ENCODE results near the gene SPRTN. TPM values are rescaled to one million over a fixed set of nuclear protein-coding genes. Genes with fewer than 3 reads are reported as not detected.

The SPRTN gene
- total and polyA plus RNA-seq, 3 donors from 2014 or later, result 26.4 to 34.9 (median 30.2) TPM

DNA sequence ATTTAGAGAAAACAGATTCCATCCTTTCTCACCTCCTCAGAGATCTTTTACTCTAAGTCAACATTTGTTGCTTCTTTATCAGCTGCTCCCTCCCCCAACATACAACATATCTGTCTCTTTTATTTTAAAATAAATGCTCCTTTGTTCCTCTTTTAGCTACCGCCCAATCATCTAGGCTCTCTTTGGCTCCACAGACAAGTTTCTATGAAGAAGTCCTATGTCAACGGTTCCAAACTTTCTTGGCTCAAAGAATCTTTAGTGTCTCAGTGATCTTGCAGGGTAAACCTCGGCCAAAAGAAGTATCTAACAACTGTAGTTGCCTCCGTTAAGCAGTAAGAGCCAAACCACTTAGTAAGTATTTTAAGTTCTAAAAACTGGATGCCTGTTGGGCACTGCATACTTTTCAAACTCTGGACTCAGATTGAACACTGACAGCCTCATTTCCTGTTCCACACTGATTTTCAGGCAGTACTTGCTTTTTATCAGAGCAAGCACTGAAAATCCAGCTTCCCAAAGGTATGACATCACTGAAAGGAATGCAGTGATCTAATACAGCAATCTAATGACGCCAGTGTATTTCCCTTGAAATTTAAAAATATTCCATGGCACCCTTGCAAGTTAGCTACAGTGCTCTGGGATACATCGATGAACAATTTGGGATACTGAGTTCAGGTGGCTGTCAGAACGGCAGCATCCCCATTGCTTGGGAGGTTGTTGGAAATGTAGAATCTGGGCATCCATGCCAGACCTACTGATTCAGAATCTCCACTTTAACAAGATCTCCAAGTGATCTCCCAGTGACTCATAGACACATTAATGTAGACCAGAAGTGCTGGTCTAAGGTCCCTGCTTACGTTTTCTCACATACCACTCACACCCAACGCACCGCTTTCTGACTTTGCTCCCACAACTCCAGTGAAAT lies 57.2 kb downstream of the SPRTN start:
- peak; percentile 53 for DNase-seq
- no peaks in the 10 kb centered on the region for H3K27me3 ChIP-seq
- no peaks in the 10 kb centered on the region for H3K36me3 ChIP-seq (ENCODE audit: low read depth, missing control alignments)
- peak overlapping the region; percentile 9 to 50 for H3K27ac ChIP-seq
- intact Hi-C loops (cut with DNase I; ENCODE audit: low total_unique reads), result no loop called here
- no peaks in the 10 kb centered on the region for H3K9me3 ChIP-seq
- TF ChIP-seq POLR2A (IDR thresholded peaks at IDR 0.05), result no peak
- TF ChIP-seq, protein P1, sequence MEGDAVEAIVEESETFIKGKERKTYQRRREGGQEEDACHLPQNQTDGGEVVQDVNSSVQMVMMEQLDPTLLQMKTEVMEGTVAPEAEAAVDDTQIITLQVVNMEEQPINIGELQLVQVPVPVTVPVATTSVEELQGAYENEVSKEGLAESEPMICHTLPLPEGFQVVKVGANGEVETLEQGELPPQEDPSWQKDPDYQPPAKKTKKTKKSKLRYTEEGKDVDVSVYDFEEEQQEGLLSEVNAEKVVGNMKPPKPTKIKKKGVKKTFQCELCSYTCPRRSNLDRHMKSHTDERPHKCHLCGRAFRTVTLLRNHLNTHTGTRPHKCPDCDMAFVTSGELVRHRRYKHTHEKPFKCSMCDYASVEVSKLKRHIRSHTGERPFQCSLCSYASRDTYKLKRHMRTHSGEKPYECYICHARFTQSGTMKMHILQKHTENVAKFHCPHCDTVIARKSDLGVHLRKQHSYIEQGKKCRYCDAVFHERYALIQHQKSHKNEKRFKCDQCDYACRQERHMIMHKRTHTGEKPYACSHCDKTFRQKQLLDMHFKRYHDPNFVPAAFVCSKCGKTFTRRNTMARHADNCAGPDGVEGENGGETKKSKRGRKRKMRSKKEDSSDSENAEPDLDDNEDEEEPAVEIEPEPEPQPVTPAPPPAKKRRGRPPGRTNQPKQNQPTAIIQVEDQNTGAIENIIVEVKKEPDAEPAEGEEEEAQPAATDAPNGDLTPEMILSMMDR (IDR thresholded peaks at IDR 0.05), result no peak
- no peak overlapping the region for H3K4me3 ChIP-seq
- H3K4me1 ChIP-seq, result peaks cover 23% of the 10 kb centered on the region
- WGBS, 2 donors, result 49 to 57% methylated on average over 10 of the region's 10 CpGs

DNA sequence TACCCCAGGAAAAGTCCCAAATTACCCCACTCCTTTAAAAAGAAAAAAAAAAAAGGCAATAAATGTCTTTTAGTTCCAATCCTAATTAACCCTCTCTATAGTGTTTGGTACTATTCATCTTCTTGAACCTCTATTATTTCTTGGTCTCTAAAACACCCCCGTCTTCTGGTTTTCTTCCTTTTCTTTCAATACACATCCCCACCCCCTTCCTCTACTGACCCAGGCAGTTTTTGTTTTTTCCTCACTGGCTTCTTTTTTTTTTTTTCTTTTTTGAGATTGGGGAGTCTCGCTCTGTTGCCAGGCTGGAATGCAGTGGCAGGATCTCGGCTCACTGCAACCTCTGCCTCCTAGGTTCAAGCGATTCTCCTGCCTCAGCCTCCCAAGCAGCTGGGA lies 57.9 kb downstream of the SPRTN start:
- Histone ChIP-seq H3K4me3 (no peak overlapping the region), H3K36me3 (ENCODE audit: low read depth, missing control alignments) (no peaks in the 10 kb centered on the region), H3K4me1 (peaks cover 23% of the 10 kb centered on the region), H3K27me3 (no peaks in the 10 kb centered on the region), H3K27ac (peak overlapping the region; percentile 9 to 50), H3K9me3 (no peaks in the 10 kb centered on the region)
- DNase-seq, result no peak
- TF ChIP-seq, protein P1 (IDR thresholded peaks at IDR 0.05), result no peak
- no peak for TF ChIP-seq POLR2A (IDR thresholded peaks at IDR 0.05)
- intact Hi-C loops (cut with DNase I; ENCODE audit: low total_unique reads), result no loop called here
- WGBS, 2 donors, result 82 to 95% methylated on average over 4 of the region's 4 CpGs

DNA sequence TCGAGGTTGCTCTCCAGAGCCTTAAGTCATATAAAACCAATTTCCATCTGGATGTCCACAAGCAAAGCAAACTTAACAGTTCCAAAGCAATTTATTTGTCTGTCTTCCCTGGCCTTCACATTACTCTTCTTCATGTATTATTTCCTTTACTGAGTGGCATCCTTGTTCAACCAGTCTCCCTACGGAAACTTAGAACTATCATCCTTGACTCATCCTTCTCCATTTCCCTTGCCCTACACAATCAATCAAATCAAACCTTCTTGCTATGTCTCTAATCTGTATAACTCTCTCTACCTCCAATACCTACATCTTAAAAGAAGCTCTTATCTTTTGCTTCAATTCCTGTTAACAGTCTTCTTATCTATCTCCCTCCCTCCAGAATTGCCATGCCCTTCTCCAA lies 58.5 kb downstream of the SPRTN start:
- no peak overlapping the region for H3K4me3 ChIP-seq
- H3K36me3 ChIP-seq (ENCODE audit: low read depth, missing control alignments), result no peaks in the 10 kb centered on the region
- no peaks in the 10 kb centered on the region for H3K9me3 ChIP-seq
- H3K27me3 ChIP-seq, result no peaks in the 10 kb centered on the region
- WGBS, 2 donors, result 88 to 89% methylated on average over 2 of the region's 2 CpGs
- intact Hi-C loops (cut with DNase I; ENCODE audit: low total_unique reads), result no loop called here
- no peak for DNase-seq
- H3K27ac ChIP-seq, result peak overlapping the region in 1 of 2 donors; percentile 35
- peaks cover 23% of the 10 kb centered on the region for H3K4me1 ChIP-seq
- TF ChIP-seq POLR2A (IDR thresholded peaks at IDR 0.05), result no peak
- TF ChIP-seq, protein P1 (IDR thresholded peaks at IDR 0.05), result no peak

DNA sequence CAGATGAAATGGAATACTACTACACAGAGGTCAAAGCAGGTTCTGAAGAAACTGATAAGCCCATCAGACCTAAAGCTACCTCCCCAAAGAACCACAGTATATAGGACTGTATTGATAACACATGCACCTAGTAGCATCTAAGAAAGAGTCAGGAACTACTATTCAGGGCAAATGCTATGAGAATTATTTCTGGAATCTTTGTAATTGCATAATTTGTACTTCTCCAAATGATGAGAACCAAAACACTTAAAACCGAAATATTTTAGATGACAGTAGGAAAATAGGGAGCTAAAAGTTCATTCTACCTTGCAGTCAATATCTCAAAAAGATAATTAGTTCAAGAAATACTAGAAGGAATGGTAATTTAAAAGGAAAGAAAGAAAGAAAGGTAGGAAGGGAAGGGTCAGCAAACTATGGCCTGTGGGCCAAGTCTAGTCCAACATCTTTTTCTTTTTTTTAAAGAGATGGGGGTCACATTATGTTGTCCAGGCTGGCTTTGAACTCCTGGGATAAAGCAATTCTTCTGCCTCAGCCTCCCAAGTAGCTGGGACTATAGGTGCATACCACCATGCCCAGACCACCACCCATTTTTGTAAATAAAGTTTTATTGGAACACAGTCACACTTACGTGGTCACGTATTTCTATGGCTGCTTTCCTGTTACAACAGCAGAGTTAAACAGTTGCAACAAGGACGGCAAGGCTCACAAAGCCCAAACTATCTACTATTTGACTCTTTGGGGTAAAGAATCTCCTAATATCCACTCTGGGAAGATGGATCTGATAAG lies 60.0 kb downstream of the SPRTN start:
- DNase-seq, result no peak
- no peaks in the 10 kb centered on the region for H3K27me3 ChIP-seq
- H3K9me3 ChIP-seq, result no peaks in the 10 kb centered on the region
- H3K36me3 ChIP-seq (ENCODE audit: low read depth, missing control alignments), result no peaks in the 10 kb centered on the region
- WGBS, 2 donors, result 66 to 85% methylated on average over 4 of the region's 4 CpGs
- H3K27ac ChIP-seq, result no peak overlapping the region
- TF ChIP-seq POLR2A (IDR thresholded peaks at IDR 0.05), result no peak
- TF ChIP-seq, protein P1 (IDR thresholded peaks at IDR 0.05), result no peak
- no peak overlapping the region for H3K4me3 ChIP-seq
- peaks cover 20% of the 10 kb centered on the region for H3K4me1 ChIP-seq
- intact Hi-C loops (cut with DNase I; ENCODE audit: low total_unique reads), result no loop called here
